Skeletal muscle cell (primary cell): Measurements from ENCODE around the gene PI4KB.
"Not testable (repeated sequence)": the region's sequence is repeated elsewhere in the genome, so short reads cannot be mapped to it uniquely, and the experiment has no call there.

Source experiments
- DNase-seq: peaks from one replicate; pipeline ENCODE4 v3.0.0-alpha.2; 2010; ENCODE audit warnings: low read depth
- H3K4me3 ChIP-seq: 2 replicates; pipeline ENCODE4 v1.5.1; 2011; ENCODE audit warnings: low read depth, mild to moderate bottlenecking, control low read depth, low read length, moderate library complexity

Gene PI4KB

DNA sequence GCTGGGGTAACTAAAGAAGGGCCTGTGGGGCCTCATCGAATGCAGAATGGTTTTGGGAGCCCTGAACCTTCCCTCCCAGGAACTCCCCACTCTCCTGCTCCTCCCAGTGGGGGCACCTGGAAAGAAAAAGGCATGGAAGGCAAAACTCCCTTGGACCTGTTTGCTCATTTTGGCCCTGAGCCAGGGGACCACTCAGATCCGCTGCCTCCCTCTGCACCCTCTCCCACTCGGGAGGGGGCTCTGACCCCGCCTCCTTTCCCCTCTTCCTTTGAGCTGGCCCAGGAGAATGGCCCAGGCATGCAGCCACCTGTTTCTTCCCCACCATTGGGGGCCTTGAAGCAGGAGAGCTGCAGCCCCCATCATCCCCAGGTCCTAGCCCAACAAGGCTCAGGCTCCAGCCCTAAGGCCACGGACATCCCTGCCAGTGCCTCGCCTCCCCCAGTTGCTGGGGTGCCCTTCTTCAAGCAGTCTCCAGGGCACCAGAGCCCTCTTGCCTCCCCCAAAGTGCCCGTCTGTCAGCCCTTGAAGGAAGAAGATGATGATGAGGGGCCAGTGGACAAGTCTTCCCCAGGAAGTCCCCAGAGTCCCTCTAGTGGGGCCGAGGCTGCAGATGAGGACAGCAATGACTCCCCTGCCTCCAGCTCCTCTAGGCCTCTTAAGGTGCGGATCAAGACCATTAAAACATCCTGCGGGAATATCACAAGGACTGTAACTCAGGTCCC is 40.4 kb downstream of the PI4KB start:
- no peak overlapping the region for H3K4me3 ChIP-seq
- DNase-seq: no peak

DNA sequence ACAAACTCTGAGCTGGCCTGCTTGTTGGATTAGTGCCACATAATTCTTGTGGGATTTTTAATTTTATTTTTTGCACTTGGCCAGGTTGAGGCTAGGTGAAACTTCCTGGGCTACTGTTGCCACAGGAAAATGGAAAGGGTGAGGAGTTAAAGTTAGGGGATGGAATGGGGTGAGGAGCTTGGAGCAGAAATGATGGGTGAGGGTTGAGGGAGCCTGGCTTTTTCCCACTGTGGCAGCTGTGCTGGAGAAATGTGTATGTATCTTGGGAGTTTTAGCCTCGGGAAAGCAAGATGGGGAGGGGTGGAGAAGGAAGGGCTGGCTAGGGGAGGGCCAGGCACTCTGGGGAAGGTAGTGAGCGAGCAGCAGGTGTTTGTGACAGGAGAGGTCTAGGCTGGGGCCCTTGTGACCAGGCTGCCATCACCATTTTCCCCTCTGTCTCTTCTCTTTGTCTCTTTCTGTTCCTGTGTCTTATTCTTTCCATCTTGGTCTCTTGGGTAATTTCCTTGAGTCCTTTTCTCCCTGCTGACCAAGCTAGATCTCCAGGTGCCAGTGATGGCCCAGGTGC is 43.1 kb downstream of the PI4KB start:
- no peak for DNase-seq
- no peak overlapping the region for H3K4me3 ChIP-seq

DNA sequence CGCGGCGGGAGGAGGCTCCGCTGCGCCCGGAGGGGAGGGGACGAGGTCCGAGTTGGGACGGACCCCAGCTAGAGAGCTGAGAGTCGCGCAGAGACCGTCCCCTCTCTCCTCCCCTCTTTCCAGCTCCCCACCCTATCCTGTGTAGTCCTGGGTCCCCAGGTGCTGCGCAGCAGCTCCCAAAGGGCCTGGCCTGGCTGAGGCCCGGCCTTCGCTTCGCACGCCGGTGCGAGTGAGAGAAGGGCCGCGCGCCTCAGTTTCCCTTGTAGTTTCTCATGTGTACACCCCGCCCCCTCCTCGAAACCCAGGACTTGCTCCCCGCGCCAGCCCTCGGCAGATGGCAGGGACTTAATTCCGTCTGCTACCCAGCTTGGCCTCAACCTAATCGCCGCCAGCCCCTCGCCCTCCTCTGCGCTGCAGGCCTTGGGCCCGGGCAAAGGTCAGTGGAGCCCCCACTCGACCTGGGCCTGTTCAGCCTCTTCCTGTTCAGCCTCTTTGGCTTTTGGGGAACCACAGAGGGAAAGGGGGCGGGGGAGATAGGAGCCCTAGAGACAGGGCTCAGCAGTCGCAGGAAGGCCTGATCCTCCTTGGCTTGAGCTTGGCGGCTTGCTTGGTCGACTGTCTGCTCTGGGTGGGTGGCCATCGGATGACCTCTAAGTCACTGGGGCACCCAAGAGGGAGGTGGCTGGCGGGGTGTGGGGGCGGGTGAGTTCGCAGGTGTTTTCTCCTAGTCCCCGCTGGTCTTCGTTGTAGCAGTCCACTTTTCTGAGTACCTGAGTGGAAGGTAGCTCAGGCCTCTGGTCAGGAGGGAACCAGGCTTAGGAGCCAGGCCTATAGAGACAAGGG is 44.1 kb downstream of the PI4KB start:
- no peak for DNase-seq

DNA sequence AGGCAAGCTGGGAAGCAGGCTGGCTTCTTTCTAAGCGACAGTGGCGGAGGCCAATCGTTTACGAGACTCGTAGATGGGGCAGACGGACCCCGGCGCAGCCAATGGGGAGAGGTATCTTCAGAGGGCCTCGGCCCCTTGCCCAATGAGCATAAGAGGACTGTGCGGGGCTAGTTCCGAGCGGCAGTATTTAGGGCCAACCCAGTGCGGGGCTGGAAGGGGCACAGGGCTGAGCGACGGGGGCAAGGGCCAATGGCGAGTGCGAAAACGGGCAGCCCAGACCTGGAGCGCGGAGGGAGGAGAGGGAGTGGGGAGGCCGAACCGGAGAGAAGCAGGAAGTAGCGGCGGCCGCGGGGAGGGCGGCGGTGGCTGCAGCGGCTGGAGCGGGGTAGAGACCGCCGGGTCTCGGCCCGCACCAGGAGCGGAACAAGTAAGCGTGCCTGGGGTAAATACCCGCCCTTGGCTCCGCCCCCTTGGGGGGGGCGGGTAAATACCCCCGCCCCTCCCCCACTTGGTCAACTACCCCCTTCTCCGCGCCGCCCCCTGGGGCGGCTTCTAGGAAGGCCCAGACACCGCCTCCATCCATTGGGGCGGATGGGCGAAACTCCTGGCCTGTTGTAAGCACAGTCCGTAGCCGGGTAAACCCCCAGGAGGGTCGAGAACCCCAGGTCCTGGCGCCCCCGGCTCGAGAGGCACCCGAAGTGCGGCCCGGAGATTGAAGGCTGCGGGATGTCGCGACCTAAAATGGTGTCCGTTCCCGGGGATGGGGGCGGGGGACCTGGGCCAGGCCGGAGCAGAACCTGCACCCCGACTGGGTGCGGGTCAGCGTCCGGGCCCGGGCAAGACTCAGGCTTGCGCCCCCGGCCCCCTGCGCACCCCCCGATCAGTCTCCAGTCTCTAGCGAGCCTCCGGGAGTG is 45.0 kb downstream of the PI4KB start, which contains the start of gene ZNF687:
TSS of gene ZNF687 (plus strand) at position 331 of the 914 bp plus-strand sequence. CDS start 3,993 bp downstream, outside the sequence.
- H3K4me3 ChIP-seq: peak within 1 kb of the TSS; percentile 92
- DNase-seq: peak; percentile 100

More for the DNA sequence above, 44.1 kb downstream of the PI4KB start:
- peak overlapping the region; percentile 92 for H3K4me3 ChIP-seq

DNA sequence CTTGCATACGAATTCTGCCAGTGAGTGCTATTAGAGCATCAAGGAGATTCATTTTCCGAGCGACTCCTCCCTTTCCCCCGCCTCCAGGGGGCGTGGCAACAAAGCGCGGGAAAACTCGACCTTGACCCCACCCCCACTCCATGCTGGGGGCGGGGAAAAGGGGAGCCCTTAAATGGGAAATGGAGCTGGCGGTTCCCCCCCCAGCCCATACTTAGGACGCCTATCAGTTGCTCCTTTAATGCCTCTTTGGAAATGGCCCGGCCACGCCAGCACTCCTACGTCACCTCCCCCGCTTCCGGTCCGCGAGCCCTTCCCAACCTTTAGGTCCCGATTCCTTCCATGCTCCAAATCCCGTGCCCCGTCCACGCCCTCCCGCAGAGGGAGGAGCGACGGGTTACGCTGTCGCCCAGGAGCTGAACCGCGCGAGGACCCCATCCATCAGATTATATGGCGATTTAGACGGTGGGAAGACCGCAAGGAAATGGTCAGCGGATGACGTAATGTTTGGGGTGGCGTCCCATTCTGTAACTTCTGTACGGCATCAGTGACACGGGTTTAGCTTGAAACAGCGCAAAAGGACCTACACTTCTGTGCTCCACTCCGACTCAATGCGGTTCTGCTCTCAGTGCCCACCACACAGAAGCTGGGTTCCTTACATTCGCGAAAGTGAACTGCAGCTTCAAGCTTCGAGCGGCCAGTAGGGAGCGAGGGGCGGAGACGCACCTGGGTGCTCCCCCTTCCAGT is 45.8 kb downstream of the PI4KB start:
- peak; percentile 91 for DNase-seq
- peak overlapping the region; percentile 92 for H3K4me3 ChIP-seq

DNA sequence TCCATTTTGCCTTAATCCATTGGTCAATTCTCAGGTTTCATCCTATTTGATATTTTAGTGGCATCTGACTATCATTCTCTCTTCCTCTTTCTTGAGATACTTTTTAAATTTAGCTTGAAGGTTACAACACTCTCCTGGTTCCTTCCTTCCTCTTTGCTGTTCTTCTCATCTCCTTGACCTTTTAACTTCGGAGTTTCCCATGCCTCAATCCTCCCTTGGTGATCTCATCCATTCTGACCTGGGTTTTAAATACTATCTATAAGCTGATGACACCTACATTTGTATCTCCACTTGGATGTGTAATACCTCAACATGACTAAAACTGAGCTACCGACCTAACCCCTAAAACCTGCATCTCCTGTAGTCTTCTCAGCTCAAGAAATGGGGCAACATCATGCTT is 50.0 kb downstream of the PI4KB start:
- H3K4me3 ChIP-seq: no peak overlapping the region
- no peak for DNase-seq

DNA sequence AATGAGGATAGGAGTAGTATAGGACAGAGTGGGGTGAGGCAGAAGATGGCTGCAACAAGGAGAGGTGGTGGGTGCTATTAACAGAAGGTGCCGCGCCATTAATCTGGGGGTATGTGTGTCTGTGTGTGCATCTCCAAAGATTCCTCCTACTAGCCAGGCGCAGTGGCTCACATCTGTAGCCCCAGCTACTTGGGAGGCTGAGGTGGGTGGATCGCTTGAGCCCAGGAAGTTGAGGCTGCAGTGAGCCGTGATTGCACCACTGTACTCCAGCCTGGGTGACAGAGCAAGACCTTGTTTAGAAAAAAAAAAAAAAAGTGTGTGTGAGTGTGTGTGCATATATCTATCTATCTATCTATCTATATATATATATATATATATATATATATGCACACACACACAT is 51.9 kb downstream of the PI4KB start:
- DNase-seq, H3K4me3 ChIP-seq: not testable (repeated sequence)

DNA sequence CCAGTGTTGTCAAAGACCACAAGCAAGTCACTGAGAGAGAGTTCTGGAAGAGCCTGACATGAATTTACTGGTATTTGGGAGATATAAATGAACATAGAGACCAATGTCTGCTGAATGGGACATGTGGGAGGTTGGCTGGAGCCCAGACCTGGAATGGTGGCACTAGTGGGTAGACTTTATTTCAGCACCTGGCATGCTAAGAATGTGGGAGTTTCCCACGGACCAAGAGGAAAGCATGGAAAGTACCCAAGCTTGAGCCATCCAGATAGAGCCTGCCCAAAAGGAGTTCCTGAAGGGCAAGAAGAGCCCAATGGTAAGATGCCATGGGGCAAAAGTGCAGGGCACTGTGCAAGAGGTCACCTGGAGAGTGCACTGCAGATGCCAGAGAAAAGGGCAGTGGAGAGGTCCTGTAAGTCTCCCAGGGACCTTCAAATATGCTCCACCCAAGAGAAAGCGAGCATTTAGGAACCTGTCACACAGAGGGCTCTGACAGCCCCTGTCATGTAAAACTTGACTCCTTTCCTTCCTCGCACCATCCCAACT is 53.2 kb downstream of the PI4KB start:
- no peak for DNase-seq
- no peak overlapping the region for H3K4me3 ChIP-seq

DNA sequence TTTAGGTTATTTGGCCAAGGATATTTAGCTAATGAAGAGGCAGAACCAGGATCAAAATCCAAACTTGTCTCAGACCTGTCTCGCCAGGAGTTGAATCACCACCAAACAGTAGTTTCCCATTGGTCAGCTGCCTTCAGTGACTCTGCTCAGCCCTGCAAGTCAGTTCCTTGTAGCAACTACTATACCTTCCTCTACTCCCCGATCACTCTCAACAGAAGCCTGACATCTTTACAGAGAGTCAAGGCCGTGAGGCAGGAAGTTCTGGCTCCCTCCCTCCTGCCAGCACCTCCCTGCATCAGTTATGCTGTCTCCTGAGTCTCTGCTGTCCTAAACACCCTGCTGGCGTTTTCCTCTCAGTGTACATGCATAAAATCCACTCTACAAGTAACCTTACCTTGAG is 59.5 kb downstream of the PI4KB start:
- no peak for DNase-seq
- H3K4me3 ChIP-seq: no peak overlapping the region

DNA sequence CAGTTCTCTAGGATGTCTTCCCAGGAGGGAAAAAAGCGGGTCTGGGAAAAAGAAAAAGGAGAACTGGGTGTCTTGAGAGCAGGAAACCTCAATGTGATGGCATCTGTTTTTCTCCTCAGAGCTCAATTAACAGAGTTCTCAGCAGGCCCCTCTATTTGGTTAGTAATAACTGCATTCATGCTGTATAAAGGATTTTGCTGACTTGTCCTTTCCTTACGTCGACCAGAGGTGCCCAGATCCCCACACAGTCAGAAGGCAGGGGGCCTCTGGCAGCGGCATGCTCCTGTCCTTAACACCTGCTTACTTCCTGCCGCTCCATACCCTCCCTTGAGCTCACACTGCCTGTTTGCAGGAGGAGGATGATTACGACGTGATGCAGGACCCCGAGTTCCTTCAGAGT is 60.4 kb downstream of the PI4KB start:
- no peak overlapping the region for H3K4me3 ChIP-seq

DNA sequence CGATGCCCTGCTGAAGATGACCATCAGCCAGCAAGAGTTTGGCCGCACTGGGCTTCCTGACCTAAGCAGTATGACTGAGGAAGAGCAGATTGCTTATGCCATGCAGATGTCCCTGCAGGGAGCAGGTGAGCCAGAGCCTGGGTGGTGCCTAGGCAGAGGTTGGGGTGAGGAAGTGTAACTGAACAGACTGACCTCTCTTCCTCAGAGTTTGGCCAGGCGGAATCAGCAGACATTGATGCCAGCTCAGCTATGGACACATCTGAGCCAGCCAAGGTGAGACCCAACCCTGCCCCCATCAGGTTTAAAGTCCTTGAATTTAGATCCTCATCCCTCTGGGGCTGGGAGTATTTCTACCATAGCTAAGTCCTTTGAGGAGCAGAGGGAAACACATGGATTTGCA is 60.9 kb downstream of the PI4KB start:
- no peak overlapping the region for H3K4me3 ChIP-seq
- DNase-seq: no peak

More for the DNA sequence above, 60.4 kb downstream of the PI4KB start:
- DNase-seq: no peak

DNA sequence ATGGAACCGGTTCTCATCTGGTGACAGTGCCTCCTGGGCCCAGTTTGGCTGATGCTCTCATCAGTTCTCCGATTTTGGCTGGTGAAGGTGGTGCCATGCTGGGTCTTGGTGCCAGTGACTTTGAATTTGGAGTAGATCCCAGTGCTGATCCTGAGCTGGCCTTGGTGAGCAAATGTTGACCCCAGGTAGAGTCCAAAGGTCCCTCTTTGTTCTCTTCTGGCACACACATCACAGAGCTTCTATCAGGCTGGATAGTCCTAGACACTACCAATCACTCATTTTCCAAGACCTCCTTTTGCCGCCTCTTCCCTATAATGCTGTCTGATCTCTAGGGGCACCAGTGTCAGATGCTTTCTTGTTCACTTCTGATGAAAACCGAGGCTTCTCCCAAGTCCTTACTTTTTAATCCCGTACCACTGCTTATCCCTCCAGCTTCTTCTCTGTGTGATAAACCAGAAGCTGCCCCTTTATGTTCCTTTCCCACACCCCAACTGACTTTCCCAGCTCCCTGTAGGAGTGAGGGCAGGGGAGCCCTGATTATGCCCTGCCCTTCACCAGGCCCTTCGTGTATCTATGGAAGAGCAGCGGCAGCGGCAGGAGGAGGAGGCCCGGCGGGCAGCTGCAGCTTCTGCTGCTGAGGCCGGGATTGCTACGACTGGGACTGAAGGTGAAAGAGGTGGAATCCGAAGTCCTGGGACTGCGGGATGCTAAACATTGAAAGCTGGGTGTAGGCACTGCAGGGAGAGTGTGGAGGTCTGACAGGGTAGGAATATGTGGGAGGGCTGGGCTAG is 61.6 kb downstream of the PI4KB start:
- no peak overlapping the region for H3K4me3 ChIP-seq
- no peak for DNase-seq

DNA sequence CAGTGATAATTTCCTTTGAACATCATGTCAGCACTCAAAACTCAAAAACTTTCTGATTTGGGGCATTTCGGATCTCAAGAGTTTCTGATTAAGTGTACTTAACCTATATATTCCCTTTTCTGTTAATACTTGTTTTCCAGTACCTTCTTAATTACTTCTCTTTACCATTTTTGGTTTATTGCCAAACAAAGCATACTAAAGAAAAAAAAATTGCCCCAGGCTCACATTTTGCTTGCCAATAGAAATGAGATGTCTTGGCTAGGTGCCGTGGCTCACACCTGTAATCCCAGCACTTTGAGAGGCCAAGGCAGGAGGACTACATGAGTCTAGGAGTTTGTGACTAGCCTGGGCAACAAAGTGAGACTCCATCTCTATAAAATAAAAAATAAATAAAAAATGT is 67.9 kb downstream of the PI4KB start:
- no peak overlapping the region for H3K4me3 ChIP-seq

DNA sequence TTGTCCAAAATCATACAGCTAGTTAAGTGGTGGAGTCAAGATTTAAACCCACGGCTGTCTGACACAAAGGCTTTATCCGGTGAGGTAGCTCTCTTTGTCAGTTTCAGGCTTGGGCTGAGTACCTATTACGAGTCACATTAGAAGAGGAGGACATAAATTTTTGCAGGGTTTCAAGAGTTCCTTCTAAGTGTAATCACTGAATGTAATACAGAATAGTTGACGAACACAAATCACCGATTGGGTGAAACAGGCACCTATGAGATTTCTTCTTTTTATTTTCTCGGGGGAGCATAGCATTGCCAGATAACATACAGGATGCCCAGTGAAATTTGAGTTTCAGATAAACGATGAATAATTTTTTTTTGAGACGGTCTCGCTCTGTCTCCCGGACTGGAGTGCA is 71.8 kb downstream of the PI4KB start:
- no peak for DNase-seq

More for the DNA sequence above, 67.9 kb downstream of the PI4KB start:
- no peak for DNase-seq

DNA sequence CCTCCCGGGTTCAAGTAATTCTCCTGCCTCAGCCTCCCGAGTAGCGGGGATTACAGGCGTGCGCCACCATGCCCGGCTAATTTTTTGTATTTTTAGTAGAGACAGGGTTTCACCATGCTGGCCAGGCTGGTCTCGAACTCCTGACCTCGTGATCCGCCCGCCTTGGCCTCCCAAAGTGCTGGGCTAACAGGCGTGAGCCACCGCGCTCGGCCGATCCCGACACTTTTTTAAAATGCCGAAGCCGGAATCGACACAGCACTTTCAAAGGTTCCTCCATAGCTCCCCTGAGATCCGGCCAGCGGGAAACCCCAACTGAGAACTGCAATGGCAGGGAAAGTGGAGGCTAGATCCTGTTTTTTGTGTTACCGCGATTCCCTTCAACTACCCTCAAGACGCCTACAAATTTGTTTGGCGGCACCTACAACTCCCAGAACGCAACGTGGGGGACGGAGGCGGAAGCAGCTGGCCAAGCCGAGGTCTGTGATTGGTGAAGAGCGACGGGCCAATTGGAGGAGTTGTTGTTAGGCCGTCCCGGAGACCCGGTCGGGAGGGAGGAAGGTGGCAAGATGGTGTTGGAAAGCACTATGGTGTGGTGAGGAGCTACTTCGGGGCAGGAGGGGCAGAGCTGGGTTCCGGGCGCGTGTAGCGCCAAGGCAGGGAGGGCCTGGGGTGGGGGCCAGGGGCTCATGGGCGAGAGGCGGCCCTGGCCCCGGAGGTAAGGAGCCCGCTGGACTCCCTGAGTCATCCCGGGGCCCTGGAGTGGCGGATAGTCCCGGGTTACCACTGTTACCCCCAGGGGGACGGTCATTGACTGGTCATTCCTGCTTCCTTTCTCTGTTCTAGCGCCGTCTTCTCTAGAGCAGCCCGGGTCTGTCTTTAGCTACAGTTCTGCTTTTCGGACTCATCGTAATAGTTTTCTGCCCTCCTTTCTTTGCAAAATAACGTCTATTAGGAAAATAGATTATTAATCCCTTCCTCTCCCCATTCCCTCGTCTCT is 72.7 kb downstream of the PI4KB start, which contains the start of gene PSMD4:
TSS of gene PSMD4 (plus strand) at position 518 of the 997 bp plus-strand sequence. CDS start at position 567, 49 bp downstream.
- DNase-seq: peak; percentile 87
- H3K4me3 ChIP-seq: peak within 1 kb of the TSS; percentile 85

More for the DNA sequence above, 71.8 kb downstream of the PI4KB start:
- H3K4me3 ChIP-seq: peak overlapping the region; percentile 85
